Right cardiac atrium (tissue), 5 donors: Measurements from ENCODE around the gene RFX8. TPM values are rescaled to one million over a fixed set of nuclear protein-coding genes. Genes with fewer than 3 reads are reported as not detected.
"Not testable (repeated sequence)": the region's sequence is repeated elsewhere in the genome, so short reads cannot be mapped to it uniquely, and the experiment has no call there.

ENCODE experiments used
- ATAC-seq, 2 donors: fragments of 200-7000 bp; cut with Tn5 transposase; one replicate each; pipeline versions ENCODE4 v1.8.0 to v1.9.1; 2020; ENCODE audit warnings: moderate library complexity in 2 of 2, mild to moderate bottlenecking in 1 of 2
- DNase-seq, 3 donors: peaks; one replicate each; pipeline ENCODE4 v3.0.0-alpha.2; 2020
- H3K27ac ChIP-seq: one replicate; pipeline ENCODE4 v1.5.1; 2013; ENCODE audit warnings: mild to moderate bottlenecking, low read length, control low read depth, moderate library complexity
- H3K27me3 ChIP-seq: one replicate; pipeline ENCODE4 v1.6.1; 2013; ENCODE audit not compliant: control insufficient read depth, insufficient read depth
- H3K4me1 ChIP-seq: one replicate; pipeline ENCODE4 v1.6.1; 2013; ENCODE audit warnings: low read length; ENCODE audit not compliant: control insufficient read depth, insufficient read depth
- H3K4me3 ChIP-seq: one replicate; pipeline ENCODE4 v1.5.1; 2013; ENCODE audit warnings: low read length, control low read depth
- H3K9me3 ChIP-seq: one replicate; pipeline ENCODE4 v1.6.1; 2013; ENCODE audit warnings: low read length; ENCODE audit not compliant: control insufficient read depth
- WGBS: extraction: QIAGEN DNeasy Blood & Tissue Kit; methylation state at CpG from one replicate; pipeline ENCODE4 v1.1.7; 2013; 5-methylcytosine and 5-hydroxymethylcytosine counted together
- intact Hi-C, 4 donors: fragments of 100-400 bp; cut with DNase I; formaldehyde crosslinking; loops; one replicate each; pipeline versions ENCODE4 v1.11.0 to v1.14.0; 2022 to 2023
- polyA plus RNA-seq: library from polyadenylated mRNA; stranded (reverse); fragments of 200-250 nt; gene quantifications from one replicate; pipeline ENCODE4 v1.2.3, GENCODE V29; 2013
- total RNA-seq, 4 donors: library from RNA; stranded (reverse); fragmentation: NEBNext Ultra II Directional; extraction: Animal tissue kit (Norgen Biotek cat#: 25700); gene quantifications; one replicate each; pipeline ENCODE4 v1.2.1, GENCODE V29; 2021
- donor health status: healthy with polysubstance abuse.
- donor health status: DM: no; HTN: yes; CAD: no.
- donor health status: DM: no; HTN: no; CAD: no.
- donor health status: DM: no; HTN: yes; CAD: no; lungs with severe emphysema.
- donor health status: DM: yes; HTN: yes; CAD: no.

The RFX8 gene
- total and polyA plus RNA-seq, 5 donors: 0.45 to 1.1 (median 0.53) TPM

- H3K27ac ChIP-seq: no peak overlapping the region
- H3K4me1 ChIP-seq: no peaks in the 10 kb centered on the region
- no peaks in the 10 kb centered on the region for H3K27me3 ChIP-seq
- ATAC-seq: no peak
- WGBS: 91% methylated on average over 4 of the region's 4 CpGs
- DNase-seq: no peak
- intact Hi-C loops: no loop called here
- no peak overlapping the region for H3K4me3 ChIP-seq
- H3K9me3 ChIP-seq: no peaks in the 10 kb centered on the region
Observed at GRCh38 chr2:101469863-101470262, 5.0 kb downstream of the RFX8 start.

- no peak for ATAC-seq
- no peak for DNase-seq
- 88% methylated on average over 4 of the region's 4 CpGs for WGBS
- intact Hi-C loops: no loop called here
- Histone ChIP-seq H3K27ac (no peak overlapping the region), H3K27me3 (no peaks in the 10 kb centered on the region), H3K9me3 (no peaks in the 10 kb centered on the region), H3K4me3 (no peak overlapping the region), H3K4me1 (peaks cover 3% of the 10 kb centered on the region)
Observed at GRCh38 chr2:101467306-101467705, 7.6 kb downstream of the RFX8 start.

- H3K9me3 ChIP-seq: no peaks in the 10 kb centered on the region
- intact Hi-C loops: no loop called here
- 88% methylated on average over 3 of the region's 3 CpGs for WGBS
Observed at GRCh38 chr2:101466426-101466825, 8.5 kb downstream of the RFX8 start.

GRCh38 chr2:101464841-101465240 lies 10.1 kb downstream of the RFX8 start:
- H3K4me1 ChIP-seq: peaks cover 3% of the 10 kb centered on the region
- ATAC-seq: peak in 1 of 2 donors; percentile 12
- no peak for DNase-seq
- H3K4me3 ChIP-seq: no peak overlapping the region
- 94% methylated on average over 1 of the region's 1 CpG for WGBS
- no peaks in the 10 kb centered on the region for H3K27me3 ChIP-seq
- intact Hi-C loops: no loop called here
- no peaks in the 10 kb centered on the region for H3K9me3 ChIP-seq
- no peak overlapping the region for H3K27ac ChIP-seq

More at GRCh38 chr2:101466426-101466825, 8.5 kb downstream of the RFX8 start:
- Histone ChIP-seq H3K27me3 (no peaks in the 10 kb centered on the region), H3K4me1 (peaks cover 3% of the 10 kb centered on the region), H3K4me3 (no peak overlapping the region), H3K27ac (no peak overlapping the region)
- DNase-seq (no peak), ATAC-seq (no peak)

GRCh38 chr2:101463911-101464641 lies 10.8 kb downstream of the RFX8 start:
- Histone ChIP-seq H3K4me1 (peaks cover 3% of the 10 kb centered on the region), H3K27me3 (no peaks in the 10 kb centered on the region), H3K9me3 (no peaks in the 10 kb centered on the region), H3K4me3 (no peak overlapping the region), H3K27ac (no peak overlapping the region)
- intact Hi-C loops: no loop called here
- 31% methylated on average over 11 of the region's 11 CpGs for WGBS
- DNase-seq (no peak), ATAC-seq (peak; percentile 59 to 86)

GRCh38 chr2:101463421-101463820 lies 11.5 kb downstream of the RFX8 start:
- ATAC-seq: peak; percentile 16 to 26

GRCh38 chr2:101461381-101461780 lies 13.5 kb downstream of the RFX8 start:
- Histone ChIP-seq H3K27me3 (no peaks in the 10 kb centered on the region), H3K4me1 (peaks cover 3% of the 10 kb centered on the region), H3K4me3 (no peak overlapping the region), H3K9me3 (no peaks in the 10 kb centered on the region), H3K27ac (no peak overlapping the region)
- intact Hi-C loops: no loop called here
- no peak for ATAC-seq
- WGBS: 83% methylated on average over 2 of the region's 2 CpGs
- DNase-seq: no peak

More at GRCh38 chr2:101463421-101463820, 11.5 kb downstream of the RFX8 start:
- peak in 1 of 3 donors; percentile 54 for DNase-seq
- H3K9me3 ChIP-seq: no peaks in the 10 kb centered on the region
- whole genome bisulfite sequencing: 92% methylated on average over 8 of the region's 8 CpGs
- no peaks in the 10 kb centered on the region for H3K27me3 ChIP-seq
- H3K4me3 ChIP-seq: no peak overlapping the region
- H3K4me1 ChIP-seq: peaks cover 3% of the 10 kb centered on the region
- intact Hi-C loops: no loop called here
- H3K27ac ChIP-seq: no peak overlapping the region

GRCh38 chr2:101454408-101454807 lies 20.5 kb downstream of the RFX8 start:
- H3K4me3 ChIP-seq, intact Hi-C loops, H3K4me1 ChIP-seq, H3K9me3 ChIP-seq, DNase-seq, H3K27me3 ChIP-seq, H3K27ac ChIP-seq, ATAC-seq: not testable (repeated sequence)
- 70% methylated on average over 3 of the region's 3 CpGs for WGBS

GRCh38 chr2:101450965-101451364 lies 23.9 kb downstream of the RFX8 start:
- no peak for ATAC-seq
- Histone ChIP-seq H3K4me3 (no peak overlapping the region), H3K4me1 (no peaks in the 10 kb centered on the region), H3K9me3 (no peaks in the 10 kb centered on the region), H3K27ac (no peak overlapping the region), H3K27me3 (no peaks in the 10 kb centered on the region)
- intact Hi-C loops: no loop called here
- 78% methylated on average over 6 of the region's 6 CpGs for WGBS
- DNase-seq: no peak

- ATAC-seq (no peak), DNase-seq (no peak)
- no peaks in the 10 kb centered on the region for H3K4me1 ChIP-seq
- H3K27me3 ChIP-seq: no peaks in the 10 kb centered on the region
- no peak overlapping the region for H3K27ac ChIP-seq
- H3K4me3 ChIP-seq: no peak overlapping the region
- intact Hi-C loops: no loop called here
- WGBS: 83% methylated on average over 4 of the region's 4 CpGs
- peaks cover 2% of the 10 kb centered on the region for H3K9me3 ChIP-seq
Observed at GRCh38 chr2:101446869-101447268, 28.0 kb downstream of the RFX8 start.

GRCh38 chr2:101442667-101443061 lies 32.2 kb downstream of the RFX8 start:
- Histone ChIP-seq H3K4me1 (no peaks in the 10 kb centered on the region), H3K4me3 (no peak overlapping the region), H3K9me3 (peaks cover 2% of the 10 kb centered on the region), H3K27me3 (no peaks in the 10 kb centered on the region), H3K27ac (no peak overlapping the region)
- intact Hi-C loops: no loop called here
- ATAC-seq: no peak
- DNase-seq: no peak
- 95% methylated on average over 3 of the region's 3 CpGs for WGBS
